Measurements from ENCODE around the gene ZNF592.

DNA sequence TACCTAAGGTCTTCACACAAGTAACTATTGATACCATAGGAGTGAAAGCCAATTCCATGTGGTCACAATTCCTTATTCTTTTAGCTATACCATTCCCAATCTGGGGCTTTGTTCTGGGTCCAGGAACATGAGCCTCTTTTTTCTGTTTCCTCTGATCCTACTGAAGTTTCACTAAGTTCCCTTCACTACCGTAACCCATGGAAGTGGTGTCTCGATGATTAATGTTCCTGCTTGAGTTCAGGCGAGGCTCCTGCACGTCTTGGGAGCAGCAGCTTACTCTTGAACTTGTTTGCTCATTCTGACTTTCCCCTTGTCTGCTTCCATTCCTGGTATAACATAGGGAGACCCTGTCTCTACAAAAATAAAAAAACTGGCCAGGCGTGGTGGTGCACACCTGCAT lies 23.6 kb downstream of the ZNF592 start:
- no peak for TF ChIP-seq ATF2 (tag by site-specific recombination; IDR thresholded peaks at IDR 0.05; ENCODE audit: low read depth)
- no peak for TF ChIP-seq ZNF324 (tag by site-specific recombination; IDR thresholded peaks at IDR 0.05)
- no peak for TF ChIP-seq TRIM28 (IDR thresholded peaks at IDR 0.05; ENCODE audit: borderline replicate concordance, low read length)
- no peak for TF ChIP-seq ZBTB10 (tag by site-specific recombination; IDR thresholded peaks at IDR 0.05)
- no peak for TF ChIP-seq CTCF (tag by site-specific recombination; IDR thresholded peaks at IDR 0.05)
